Thoracic aorta (tissue), 2 donors: Measurements from ENCODE around the gene NDUFC2. TPM values are rescaled to one million over a fixed set of nuclear protein-coding genes. Genes with fewer than 3 reads are reported as not detected.

ENCODE experiments used
- ATAC-seq: fragments of 150-250 bp; one replicate; pipeline ENCODE4 v1.8.0; 2017; ENCODE audit warnings: low read depth; ENCODE audit not compliant: insufficient number of reproducible peaks, low FRiP score
- DNase-seq: peaks from one replicate; pipeline ENCODE4 v3.0.0-alpha.2; 2020; ENCODE audit warnings: low spot score
- H3K27ac ChIP-seq, 2 donors: fragments of 200-600 bp; sonication (generic); 1 replicate in 1 of 2; 2 replicates in 1 of 2; pipeline ENCODE4 v1.5.1; 2016; ENCODE audit warnings: mild to moderate bottlenecking in 2 of 2, moderate library complexity in 2 of 2
- H3K27me3 ChIP-seq: fragments of 200-600 bp; sonication (generic); replicated peaks from 2 replicates; pipeline ENCODE4 v1.6.0; 2016; ENCODE audit warnings: mild to moderate bottlenecking; ENCODE audit not compliant: insufficient read depth
- H3K36me3 ChIP-seq: fragments of 200-600 bp; sonication (generic); one replicate; pipeline ENCODE4 v1.5.1; 2016
- H3K4me1 ChIP-seq, 2 donors: fragments of 200-600 bp; sonication (generic); 1 replicate in 1 of 2; 2 replicates in 1 of 2; pipeline versions ENCODE4 v1.5.1 to v1.6.0; 2016; ENCODE audit warnings: low read depth in 2 of 2, mild to moderate bottlenecking in 1 of 2; ENCODE audit not compliant: control insufficient read depth in 1 of 2
- H3K4me3 ChIP-seq: fragments of 200-600 bp; sonication (generic); 2 replicates; pipeline ENCODE4 v1.5.1; 2016; ENCODE audit warnings: mild to moderate bottlenecking
- H3K9me3 ChIP-seq: fragments of 200-600 bp; sonication (generic); 2 replicates; pipeline ENCODE4 v1.5.1; 2016
- CTCF ChIP-seq: fragments of 200-600 bp; sonication (generic); IDR thresholded peaks from one replicate; pipeline ENCODE4 v1.5.1; 2019; ENCODE audit warnings: antibody characterized with exemption
- total RNA-seq, 2 donors: library from RNA; depleted of rRNA; stranded (reverse); fragments of >200 nt; gene quantifications; one replicate each; pipeline versions ENCODE4 v1.1.0 to v1.2.3, GENCODE V29; 2016

The NDUFC2 gene
- total RNA-seq, 2 donors from 2014 or later = 42.4 to 62.0 TPM

- ATAC-seq (no peak), DNase-seq (no peak)
- Histone ChIP-seq H3K9me3 (no peaks in the 10 kb centered on the region), H3K27ac (peak within 1 kb of the TSS; percentile 6 to 43), H3K36me3 (no peaks in the 10 kb centered on the region), H3K4me3 (peak within 1 kb of the TSS; percentile 72), H3K27me3 (no peaks in the 10 kb centered on the region), H3K4me1 (peaks cover 2 to 5% of the 10 kb centered on the region in 2 donors)
- no peak for TF ChIP-seq CTCF
Measured at GRCh38 chr11:78022397-78023396, 57.0 kb downstream of the NDUFC2 start, which contains the start of gene KCTD14. Gene KCTD14 (minus strand): TSS chr11:78023276. CDS start chr11:78023249, 27 bp downstream.

- Histone ChIP-seq H3K27ac (no peak overlapping the region), H3K4me1 (peaks cover 2 to 5% of the 10 kb centered on the region in 2 donors), H3K9me3 (no peaks in the 10 kb centered on the region), H3K27me3 (no peaks in the 10 kb centered on the region), H3K36me3 (no peaks in the 10 kb centered on the region), H3K4me3 (no peak overlapping the region)
- DNase-seq = no peak
- no peak for ATAC-seq
- TF ChIP-seq CTCF = no peak
Measured at GRCh38 chr11:78021611-78022010, 58.1 kb downstream of the NDUFC2 start.

- no peaks in the 10 kb centered on the region for H3K9me3 ChIP-seq
- H3K4me3 ChIP-seq = no peak overlapping the region
- no peak for DNase-seq
- peaks cover 2 to 5% of the 10 kb centered on the region in 2 donors for H3K4me1 ChIP-seq
- H3K27me3 ChIP-seq = no peaks in the 10 kb centered on the region
- H3K36me3 ChIP-seq = no peaks in the 10 kb centered on the region
- no peak for TF ChIP-seq CTCF
- ATAC-seq = no peak
- H3K27ac ChIP-seq = no peak overlapping the region
Measured at GRCh38 chr11:78020246-78020645, 59.4 kb downstream of the NDUFC2 start.

GRCh38 chr11:78019808-78020207 lies 59.9 kb downstream of the NDUFC2 start:
- no peak overlapping the region for H3K4me3 ChIP-seq
- no peaks in the 10 kb centered on the region for H3K9me3 ChIP-seq
- H3K4me1 ChIP-seq = peaks cover 2 to 5% of the 10 kb centered on the region in 2 donors
- DNase-seq = no peak
- ATAC-seq = no peak
- H3K36me3 ChIP-seq = no peaks in the 10 kb centered on the region
- H3K27ac ChIP-seq = no peak overlapping the region
- no peaks in the 10 kb centered on the region for H3K27me3 ChIP-seq
- no peak for TF ChIP-seq CTCF

Other genes with a start within 250 kb of the NDUFC2 start
- gene INTS4, start 85.2 kb downstream of the NDUFC2 start, total RNA-seq = 10 to 100 TPM; 23.4 to 31.1 TPM
- 1 to 10 TPM in 1 of 2 donors, under 1 TPM in 1; 0.81 to 5.6 TPM for gene KCTD14, start 56.6 kb downstream of the NDUFC2 start, total RNA-seq
- under 1 TPM in 1 of 2 donors, not detected in 1; 0.56 TPM for gene THRSP, start 16.0 kb downstream of the NDUFC2 start, total RNA-seq
- gene ALG8, start 59.8 kb upstream of the NDUFC2 start, total RNA-seq = 10 to 100 TPM; 19.5 to 26.3 TPM
- gene KCTD21, start 108.8 kb upstream of the NDUFC2 start, total RNA-seq = 10 to 100 TPM in 1 of 2 donors, 1 to 10 TPM in 1; 9.1 to 13.7 TPM
- 10 to 100 TPM; 38.8 to 44.1 TPM for gene USP35, start 109.1 kb upstream of the NDUFC2 start, total RNA-seq